Activated CD4-positive, alpha-beta T cell treated with anti-CD3 and anti-CD28 coated beads, Interleukin-2, amount 50 U/mL, for 1 hour (primary cell): ENCODE measurements around the gene ARMC7.
"Not testable (repeated sequence)": the region's sequence is repeated elsewhere in the genome, so short reads cannot be mapped to it uniquely, and the experiment has no call there.

ENCODE experiments used
- DNase-seq: peaks from one replicate; pipeline ENCODE4 v3.0.0-alpha.2; 2020

Gene ARMC7

DNA sequence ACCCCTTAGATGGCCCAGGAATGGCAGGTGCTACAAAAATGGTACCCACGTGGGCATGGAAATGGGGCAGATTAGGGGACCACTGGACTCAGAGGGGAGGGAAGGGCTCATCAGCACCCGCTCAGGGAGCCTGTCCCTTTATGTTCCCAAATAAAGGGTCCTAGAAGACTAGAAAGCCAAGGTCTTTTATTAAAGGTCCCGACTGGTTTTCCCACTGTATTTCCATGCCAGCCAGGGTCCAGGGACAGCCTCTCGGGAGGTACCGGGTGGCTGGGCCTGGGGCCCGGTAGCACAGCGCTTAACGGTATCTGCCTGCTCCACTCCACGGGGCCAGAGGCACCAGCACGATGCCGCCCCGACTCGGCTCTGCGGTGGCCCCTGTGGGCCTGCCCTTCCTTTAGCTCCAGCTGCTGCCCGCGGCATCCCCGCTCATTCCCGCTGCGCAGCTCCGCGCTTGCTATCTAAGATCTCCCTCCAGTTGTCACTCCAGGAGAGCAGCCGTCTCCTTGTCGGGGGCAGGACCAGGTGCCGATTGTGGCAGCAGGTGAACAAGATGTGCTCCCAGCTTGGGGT is 20.4 kb downstream of the ARMC7 start:
- no peak for DNase-seq

DNA sequence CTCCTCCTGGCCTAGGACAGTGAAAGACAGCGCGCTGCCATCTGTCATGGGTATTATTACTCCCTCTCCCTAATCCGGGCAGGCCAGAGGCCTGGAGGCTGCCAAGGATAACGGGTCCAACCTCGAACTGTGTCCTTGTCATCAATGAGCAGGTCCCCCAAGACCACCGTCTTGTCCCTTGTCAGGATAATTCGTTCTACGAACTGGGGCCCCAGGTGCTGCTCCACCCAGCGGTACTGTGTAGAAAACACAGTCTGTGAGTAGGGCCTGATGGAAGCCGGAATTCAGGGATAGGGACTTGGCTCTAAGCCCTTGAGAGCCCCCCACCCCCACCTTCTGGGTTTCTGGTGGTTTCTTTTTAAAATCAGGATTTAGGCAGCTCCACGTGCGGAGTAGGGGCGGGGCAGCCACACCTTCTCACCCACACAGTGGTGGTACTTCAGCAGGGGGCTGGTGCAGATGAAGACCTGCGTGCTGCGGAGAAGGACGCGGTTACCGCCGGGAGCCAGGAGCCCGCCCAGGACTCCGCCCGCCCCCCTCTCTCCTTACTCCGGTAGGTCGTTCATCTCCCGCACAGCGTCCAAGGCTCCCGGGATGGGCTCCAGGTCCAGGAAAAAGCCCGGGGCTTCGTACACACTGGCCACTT is 21.0 kb downstream of the ARMC7 start:
- DNase-seq = peak; percentile 22

DNA sequence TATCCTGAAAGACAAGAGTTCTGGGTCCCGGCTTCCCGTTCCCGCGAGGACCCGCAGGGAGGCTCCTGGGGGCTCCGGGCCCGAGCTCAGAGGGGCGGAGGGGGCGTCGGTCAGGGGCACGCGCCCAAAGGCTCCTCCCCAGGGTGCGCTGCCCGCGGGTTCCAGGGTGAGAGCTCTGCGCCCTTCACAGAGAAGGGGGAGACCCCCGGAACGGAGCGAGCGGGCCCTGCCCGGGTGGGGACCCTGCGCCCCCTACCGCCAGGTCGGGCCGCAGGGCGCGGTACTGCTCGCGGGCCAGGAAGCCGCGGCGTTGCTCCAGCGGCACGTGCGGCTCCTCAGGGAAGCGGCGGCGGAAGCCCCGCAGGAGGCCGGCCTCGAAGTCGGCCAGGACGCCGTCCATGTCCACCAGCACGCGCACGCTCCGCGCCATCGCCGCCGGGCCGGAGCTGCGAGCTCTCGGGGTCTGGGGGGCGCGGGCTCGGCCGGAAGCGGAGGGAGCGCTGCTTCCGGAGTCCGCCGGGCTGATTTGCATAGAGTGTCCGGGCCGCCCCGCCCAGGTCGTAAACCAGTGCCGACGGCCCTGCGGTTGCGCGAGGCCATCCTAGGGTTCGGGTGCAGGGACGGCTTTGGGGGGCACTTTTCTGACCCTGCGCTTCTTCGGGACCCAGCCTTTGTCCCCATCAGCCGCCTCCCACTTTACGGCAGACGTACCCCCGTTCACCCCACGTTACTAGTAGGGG is 21.7 kb downstream of the ARMC7 start, which contains the start of gene NT5C:
Gene NT5C (minus strand): TSS at position 465 of the 740 bp plus-strand sequence. CDS start 35 bp downstream, at position 430.
- DNase-seq = peak; percentile 45

DNA sequence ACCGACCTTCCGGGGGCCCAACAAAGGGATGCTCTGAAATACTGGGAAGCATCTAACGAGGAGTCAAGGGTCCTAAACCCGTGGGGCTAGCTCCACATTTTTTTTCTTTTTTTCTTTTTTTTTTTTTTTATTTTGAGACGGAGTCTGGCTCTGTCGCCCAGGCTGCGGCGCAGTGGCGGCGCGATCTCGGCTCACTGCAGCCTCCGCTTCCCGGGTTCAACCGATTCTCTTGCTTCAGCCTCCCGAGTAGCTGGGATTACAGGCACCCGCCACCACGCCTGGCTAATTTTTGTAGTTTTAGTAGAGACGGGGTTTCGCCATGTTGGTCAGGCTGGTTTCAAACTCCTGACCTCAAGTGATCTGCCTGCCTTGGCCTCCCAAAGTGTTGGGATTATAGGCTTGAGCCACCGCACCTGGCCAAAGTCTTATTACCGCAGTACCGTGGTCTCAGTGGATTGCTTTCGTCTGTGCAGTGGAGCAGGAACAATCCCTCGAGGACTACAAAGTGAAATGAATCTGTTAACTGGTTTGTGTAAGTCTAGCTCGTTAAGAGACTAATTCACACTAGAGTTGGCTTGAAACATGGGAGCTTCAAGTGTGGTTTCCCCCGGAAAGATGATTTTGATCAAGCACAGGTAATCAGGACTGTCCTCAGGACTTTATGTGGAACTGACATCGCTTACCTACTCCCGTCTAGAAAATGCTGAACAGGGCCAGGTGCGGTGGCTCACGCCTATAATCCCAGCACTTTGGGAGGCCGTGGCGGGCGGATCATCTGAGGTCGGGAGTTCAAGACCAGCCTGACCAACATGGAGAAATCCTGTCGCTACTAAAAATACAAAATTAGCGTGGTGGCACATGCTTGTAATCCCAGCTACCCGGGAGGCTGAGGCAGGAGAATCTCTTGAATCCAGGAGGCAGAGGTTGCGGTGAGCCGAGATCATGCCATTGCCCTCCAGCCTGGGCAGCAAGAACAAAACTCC is 22.5 kb downstream of the ARMC7 start:
- DNase-seq = not testable (repeated sequence)

DNA sequence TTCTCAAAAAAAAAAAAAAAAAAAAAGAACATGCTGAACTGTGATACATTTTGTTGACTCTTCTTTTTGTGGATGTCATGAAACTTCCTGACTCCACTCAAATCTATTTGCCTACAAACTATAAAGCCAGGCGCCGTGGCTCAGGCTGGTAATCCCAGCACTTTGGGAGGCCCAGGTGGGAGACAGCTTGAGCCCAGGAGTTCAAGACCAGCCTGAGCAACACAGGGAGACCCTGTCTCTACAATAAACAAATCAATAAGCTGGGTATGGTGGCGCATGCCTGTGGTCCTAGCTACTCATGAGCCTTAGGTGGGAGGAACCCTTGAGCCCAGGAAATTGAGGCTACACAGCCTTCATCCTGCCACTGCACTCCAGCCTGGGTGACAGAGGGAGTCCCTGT is 23.2 kb downstream of the ARMC7 start:
- no peak for DNase-seq

DNA sequence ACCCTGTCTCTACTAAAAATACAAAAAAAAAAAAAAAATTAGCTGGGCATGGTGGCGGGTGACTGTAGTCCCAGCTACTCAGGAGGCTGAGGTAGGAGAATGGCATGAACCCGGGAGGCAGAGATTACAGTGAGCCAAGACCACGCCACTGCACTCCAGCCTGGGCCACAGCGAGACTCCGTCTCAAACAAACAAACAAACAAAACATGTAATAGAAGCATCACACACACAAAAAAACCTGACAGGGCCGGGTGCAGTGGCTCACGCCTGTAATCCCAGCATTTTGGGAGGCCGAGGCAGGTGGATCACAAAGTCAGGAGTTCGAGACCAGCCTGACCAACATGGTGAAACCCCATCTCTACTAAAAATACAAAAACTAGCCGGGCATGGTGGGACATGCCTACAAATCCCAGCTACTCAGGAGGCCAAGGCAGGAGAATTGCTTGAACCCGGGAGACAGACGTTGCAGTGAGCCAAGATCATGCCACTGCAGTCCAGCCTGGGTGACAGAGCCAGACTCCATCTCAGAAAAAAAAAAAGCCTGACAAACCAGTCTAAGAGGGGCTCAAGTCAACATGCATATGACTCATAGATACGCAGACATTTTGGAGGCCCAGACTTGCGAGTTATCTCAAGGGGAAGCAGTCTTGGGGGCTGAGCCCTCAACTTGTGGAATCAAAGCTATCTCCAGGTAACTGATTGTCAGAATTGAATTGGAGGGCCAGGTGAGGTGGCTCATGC is 24.0 kb downstream of the ARMC7 start:
- DNase-seq = not testable (repeated sequence)

DNA sequence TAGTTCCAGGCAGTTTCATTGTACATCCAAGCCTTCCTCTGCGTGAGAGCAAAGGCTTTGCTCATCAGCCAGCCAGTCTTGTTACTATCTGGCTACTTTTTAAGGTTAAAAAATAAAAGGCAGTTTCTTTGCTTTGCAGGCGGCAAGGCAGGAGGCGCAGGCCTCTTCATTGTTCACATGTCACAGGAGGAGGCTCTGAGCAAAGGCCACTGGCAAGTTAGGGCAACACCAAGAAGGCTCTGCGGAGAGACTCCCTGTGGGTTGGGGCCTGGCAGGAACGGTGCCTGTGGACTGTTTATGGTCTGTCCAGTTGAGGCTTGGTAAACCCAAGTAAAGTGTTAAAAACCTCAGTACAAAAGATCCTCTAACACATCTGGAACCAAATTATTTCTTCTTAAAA is 25.7 kb downstream of the ARMC7 start:
- no peak for DNase-seq

DNA sequence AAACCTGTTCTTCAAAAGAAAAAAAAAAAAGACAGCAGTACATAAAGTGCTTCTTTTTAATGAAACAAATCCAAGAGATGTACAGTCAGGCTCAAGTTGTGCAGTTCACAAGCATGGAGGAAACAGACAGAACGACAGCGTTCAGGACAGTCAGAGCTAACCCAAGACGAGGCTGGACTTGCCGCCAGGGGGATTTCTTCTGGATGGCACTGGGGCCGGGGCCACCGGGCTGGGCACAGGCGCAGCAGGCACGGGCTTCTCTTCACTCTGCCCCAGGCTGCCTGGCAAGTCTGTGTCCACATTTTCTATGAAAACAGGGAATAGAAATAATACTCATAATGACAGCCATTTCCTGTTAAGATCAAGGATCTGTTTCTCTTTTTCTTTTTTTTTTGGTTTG is 26.2 kb downstream of the ARMC7 start:
- DNase-seq = no peak

DNA sequence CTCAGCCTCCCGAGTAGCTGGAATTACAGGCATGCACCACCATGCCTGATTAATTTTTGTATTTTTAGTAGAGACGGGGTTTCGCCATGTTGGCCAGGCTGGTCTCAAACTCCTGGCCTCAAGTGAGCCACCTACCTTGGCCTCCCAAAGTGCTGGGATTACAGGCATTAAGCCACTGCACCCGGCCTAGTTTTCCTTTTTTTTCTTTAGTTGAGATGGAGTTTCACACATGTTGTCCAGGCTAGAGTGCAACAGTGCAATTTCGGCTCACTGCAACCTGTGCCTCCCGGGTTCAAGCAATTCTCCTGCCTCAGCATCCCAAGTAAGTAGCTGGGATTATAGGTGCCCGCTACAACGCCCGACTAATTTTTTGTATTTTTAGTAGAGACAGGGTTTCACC is 28.0 kb downstream of the ARMC7 start:
- not testable (repeated sequence) for DNase-seq

DNA sequence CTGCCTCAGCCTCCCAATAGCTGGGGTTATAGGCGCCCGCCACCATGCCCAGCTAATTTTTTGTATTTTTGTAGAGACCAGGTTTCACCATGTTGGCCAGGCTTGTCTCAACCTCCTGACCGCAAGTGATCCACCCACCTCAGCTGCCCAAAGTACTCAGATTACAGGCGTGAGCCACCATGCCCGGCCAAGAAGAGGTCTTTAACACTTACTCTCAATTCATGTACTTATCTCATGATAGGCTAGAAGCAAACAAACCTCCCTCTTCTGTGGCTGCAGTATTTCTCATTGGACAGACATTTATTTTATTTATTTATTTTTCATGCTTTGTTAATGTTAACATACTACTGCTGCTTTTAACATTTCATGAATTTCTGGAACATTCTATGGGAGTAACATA is 28.8 kb downstream of the ARMC7 start:
- no peak for DNase-seq

DNA sequence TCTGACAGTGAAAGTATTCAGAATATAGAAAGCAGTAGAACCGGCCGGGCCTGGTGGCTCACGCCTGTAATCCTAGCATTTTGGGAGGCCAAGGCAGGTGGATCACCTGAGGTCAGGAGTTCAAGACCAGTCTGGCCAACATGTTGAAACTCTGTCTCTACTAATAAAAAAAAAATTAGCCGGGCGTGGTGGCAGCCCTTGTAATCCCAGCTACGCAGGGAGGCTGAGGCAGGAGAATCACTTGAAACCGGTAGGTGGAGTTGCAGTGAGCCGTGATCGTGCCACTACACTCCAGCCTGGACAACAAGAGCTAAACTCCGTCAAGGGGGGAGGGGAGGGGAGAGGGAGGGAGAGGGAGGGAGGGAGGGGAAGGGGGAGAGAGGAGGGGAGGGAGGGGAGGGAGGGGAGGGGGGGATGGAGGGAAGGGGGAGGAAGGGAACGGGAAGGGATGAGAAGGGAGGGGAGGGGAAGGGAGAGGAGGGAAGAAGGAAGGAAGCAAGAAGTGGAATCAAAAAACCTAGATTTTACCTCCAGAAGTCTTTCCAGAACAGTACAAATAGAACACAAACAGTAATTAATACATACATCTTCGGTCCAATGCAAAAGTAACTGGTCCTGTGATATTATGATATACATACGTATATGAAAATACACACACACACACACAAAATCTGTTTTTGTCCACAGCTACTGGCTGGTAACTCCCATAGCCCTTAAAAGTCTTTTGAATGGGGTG is 32.6 kb downstream of the ARMC7 start:
- DNase-seq = no peak

DNA sequence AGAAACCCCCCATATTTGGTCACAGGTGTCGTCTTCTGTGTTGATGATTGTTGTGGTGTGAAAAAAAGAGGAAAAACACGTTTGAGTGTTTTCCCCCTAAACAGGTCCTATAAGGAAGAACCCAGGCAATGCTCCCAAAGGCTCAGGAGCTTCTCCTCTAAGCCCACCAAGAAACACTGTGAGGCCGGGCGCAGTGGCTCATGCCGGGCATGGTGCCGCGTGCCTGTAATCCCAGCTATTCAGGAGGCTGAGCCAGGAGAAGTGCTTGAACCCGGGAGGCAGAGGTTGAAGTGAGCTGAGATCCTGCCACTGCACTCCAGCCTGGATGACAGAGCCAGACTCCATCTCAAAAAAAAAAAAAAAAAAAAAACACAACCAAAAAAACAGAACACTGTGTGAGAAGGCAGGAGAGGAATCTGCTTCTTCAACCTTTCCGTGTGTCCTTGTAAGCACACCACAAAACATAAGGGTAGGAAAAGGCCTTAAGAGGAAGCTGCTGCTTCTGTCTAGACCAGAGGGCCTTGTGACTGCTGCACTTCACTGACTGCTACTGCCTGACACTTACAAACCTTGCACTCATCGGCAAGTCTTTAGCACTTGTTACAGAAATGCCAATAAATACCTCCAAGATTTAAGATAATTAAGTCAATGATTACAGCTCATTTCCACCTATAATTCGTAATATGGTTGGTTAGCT is 35.2 kb downstream of the ARMC7 start:
- no peak for DNase-seq

DNA sequence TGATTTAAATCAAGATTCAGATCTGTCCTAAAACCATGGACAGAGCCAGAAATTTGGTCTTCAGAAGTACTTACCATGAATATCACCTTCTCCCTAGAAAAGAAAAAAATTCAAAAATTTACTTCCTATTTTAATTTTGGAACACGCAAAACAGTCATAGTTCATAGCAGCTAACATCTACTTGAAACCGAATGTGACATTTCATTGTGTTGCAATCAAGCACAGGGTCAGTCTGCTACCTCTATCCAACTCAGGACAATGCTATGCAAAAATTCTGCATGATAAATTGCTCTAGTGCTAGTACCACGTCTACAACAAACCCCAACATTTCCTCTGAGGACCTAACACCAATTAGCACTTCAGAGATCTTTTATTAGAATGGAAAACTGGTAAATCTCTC is 36.8 kb downstream of the ARMC7 start:
- no peak for DNase-seq

DNA sequence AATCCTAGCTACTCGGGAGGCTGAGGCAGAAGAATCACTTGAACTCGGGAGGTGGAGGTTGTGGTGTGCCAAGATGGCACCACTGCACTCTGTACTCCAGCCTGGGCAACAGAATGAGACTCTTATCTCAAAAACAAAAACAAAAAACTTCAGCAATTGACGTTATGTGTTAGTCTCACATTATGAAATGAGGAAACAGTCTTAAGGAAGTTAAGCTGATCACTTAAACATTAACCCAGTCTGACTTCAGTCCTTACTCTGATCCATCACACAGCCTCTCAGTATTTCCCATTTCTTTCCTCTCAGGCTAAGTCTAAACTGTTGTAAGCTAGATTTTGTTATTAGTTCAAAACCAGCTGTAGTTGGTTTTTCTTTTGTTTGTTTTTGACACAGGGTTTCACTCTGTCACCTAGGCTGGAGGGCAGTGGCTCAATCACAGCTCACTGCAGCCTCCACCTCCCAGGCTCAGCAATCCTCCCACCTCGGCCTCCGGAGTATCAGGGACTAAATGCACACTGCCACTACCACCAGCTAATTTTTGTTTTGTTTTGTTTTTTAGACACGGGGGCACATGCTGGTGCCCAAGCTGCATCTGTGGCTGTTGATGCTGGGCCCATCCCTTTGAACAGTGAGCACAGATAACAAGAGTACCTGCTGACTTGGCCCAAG is 38.2 kb downstream of the ARMC7 start:
- DNase-seq = no peak

DNA sequence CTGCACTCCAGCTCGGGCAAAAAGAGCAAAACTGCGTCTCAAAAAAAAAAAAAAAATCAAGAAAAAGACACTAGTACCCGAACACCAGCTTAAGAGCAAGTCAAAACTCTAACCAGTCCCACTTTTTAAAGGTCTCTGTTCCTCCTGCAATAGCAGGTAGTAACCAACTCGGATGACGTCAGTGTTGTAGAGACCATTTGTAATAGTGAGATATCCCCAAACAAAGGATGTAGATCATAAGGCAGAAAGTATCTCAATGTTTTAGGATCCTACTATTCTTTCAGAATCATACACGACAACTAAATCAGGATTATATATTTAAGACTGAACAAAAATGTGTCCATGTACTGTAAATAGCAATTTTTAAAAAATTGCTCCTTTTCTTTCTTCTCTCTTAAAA is 42.2 kb downstream of the ARMC7 start:
- no peak for DNase-seq

DNA sequence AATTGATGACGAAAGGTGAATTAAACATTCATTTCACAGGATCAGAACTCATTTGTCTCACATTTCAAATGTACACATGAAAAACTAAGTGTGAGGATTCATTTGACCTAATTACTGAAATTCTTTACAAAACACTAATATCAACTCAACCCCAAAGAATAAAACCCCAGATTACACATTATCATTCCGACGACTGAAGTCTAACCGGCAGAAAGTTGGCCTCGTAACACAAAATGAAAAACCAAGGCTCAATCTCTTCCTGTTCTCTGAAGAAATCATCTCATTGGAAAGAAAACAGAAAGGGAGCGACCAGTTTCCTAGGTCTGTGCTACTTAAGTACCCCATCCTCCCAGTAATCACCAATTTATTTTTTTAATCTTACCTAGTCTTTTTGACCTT is 42.8 kb downstream of the ARMC7 start:
- no peak for DNase-seq

DNA sequence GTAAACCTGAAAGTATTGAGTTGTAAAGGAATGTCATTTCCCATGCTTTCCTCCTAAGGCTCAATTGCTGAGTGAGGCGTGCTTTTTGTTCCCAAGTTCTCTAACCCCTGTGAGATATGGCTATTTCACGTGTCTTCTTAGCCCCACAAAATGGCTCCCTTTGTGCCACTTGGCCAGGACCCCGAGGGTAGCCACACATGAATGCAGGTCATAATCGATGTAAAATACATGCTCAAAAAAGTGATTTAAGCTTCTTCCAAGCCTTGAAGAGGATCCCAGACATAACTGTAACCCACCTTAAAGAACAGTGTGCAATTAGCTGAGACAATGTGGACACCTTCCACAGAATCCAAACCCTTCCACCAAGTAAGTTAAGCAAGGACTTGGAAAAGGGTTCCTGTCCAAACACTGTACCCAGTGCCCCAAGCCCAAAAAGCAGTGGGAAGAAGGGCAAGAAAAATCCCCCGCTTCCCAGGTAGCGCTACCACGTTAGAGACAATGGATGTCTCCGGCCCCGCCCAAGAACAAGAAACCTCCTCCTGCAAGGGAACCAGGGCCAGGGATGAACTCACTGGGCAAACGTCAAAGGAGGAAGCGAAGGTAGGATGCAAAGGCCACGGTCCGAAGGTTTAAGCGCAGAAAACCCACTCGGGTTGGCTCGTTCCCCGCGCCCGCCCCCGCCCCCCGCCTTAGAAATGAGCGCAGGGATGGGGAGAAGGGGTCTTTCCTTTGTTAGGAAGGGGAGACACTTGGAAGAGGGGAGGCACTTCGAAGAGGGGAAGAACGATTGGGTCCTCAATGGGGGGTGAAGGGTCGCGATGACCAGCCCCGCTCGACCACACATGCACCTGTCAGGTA is 43.4 kb downstream of the ARMC7 start:
- DNase-seq = peak; percentile 7

DNA sequence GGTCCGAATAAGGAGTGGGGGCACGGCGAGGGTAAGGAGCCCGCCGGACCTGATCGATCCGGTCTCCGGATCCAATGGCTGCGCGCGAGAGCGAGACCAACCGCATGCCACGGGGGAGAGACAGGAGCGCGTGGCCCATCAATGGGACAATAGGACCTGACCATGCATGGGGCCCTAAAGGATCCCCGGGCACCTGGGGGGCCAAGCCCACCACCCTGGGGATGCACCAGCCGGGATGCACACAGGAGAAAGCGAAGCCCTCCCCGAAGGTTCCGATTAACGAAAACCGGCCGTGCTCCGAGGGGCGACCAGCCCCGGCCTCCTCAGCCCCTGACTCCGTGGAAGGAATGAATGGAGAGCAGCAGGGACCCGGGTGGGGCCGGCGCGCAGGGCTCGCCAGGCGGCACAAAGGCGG is 44.0 kb downstream of the ARMC7 start:
- DNase-seq = no peak
